ENCODE data around the gene TIMM21.

The TIMM21 gene

DNA sequence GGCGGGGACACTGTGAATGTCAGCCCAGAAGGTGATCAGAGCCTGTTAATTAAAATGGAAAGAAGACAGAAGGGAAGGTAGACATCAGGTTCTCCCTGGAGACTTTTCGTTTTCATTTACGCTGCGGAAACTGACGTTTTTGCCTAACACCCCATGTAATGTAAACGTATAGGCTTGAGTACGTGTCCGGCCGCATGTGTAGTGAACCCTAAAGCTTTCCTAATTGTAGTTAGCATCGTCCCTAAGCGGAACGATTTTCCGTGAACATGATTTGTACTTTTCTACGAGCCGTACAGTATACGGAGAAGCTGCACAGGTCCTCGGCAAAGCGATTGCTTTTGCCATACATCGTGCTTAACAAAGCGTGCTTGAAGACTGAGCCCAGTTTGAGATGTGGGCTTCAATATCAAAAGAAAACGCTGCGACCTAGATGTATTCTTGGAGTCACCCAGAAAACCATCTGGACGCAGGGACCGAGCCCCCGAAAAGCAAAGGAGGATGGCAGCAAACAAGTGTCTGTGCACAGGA, 284 bp downstream of the TIMM21 start:
- no peak for DNase-seq

DNA sequence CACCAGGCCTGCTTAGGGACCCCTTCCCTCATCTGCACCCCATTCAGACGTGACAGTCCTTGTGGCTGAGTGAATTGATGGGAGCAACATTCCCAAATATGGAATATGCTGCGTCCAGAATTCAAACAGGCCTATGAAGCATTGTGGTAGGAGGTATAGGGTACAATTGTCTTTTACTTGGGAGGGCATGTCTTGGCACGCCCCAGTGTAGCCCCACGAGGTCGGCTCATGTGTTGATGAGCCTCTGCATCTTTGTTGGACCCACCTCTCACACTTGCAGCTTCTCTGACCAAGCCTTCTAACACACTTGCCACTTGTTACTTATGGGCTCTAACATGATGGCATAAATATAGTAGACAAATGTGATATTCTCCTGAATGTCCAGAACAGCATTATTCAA, 1.6 kb downstream of the TIMM21 start:
- DNase-seq: no peak

DNA sequence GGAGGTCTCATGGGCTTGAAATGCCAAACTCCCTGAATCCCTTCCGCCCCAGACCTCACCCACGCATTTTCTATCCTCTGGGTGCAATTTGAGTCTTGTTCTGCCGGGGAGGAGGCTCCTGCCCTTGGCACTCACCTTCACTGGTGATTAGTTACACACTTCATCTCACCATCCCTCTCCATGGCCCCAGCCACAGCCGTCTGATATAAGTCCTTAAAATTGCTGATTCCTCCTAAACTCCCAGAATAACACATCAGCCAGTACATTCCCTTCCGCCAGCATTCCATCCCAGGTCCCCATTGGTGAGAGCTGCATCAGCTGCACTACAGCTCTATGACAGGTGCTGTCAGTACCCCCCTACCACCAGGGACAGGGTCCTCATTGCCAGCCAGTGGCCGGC, 3.9 kb downstream of the TIMM21 start:
- no peak for DNase-seq

DNA sequence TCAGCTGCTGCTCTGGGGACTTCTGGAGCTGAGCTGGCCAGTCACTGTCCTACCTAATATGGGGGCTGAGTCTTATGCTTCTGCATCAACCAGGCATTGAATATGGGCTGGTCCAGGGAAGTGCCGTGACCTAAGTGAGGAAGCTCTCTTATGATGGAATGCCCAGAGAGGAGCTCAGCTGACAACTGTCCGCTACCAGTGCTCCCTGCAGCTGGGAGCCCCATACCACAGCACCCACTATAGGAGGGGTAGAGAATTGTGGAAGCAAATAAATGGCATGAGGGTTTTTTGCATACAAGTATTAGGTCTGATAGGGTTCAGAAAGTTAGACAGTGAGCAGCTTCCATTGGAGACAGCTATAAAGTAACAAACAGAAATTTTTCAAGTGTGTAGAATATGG, 4.5 kb downstream of the TIMM21 start:
- no peak for DNase-seq

DNA sequence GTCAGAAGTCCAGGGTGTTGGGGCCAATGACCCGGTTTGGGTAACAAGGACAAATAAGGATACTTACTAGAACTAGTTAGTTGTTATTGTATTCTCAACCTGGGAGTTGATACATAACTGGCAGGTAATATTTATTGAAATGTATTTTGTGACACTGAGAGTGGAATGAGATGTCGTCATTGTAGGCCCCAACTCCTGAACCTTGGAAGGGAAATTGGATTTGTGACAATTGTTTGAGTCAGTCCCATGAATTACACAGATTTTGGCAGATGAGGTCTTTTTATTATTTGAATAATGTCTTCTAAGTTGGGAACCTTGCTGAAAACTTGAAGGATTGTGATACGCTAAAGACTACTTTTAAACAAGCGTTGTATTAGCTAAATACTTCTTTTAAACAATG, 5.1 kb downstream of the TIMM21 start:
- DNase-seq: no peak

- DNase-seq: no peak
Measured at GRCh38 chr18:74153793-74154192, 5.5 kb downstream of the TIMM21 start.

GRCh38 chr18:74154716-74155115, 6.4 kb downstream of the TIMM21 start:
- no peak for DNase-seq

GRCh38 chr18:74155276-74155675, 7.0 kb downstream of the TIMM21 start:
- no peak for DNase-seq

- DNase-seq: no peak
Measured at GRCh38 chr18:74163019-74163660, 14.8 kb downstream of the TIMM21 start.

- no peak for DNase-seq
Measured at GRCh38 chr18:74166386-74166785, 18.1 kb downstream of the TIMM21 start.

DNA sequence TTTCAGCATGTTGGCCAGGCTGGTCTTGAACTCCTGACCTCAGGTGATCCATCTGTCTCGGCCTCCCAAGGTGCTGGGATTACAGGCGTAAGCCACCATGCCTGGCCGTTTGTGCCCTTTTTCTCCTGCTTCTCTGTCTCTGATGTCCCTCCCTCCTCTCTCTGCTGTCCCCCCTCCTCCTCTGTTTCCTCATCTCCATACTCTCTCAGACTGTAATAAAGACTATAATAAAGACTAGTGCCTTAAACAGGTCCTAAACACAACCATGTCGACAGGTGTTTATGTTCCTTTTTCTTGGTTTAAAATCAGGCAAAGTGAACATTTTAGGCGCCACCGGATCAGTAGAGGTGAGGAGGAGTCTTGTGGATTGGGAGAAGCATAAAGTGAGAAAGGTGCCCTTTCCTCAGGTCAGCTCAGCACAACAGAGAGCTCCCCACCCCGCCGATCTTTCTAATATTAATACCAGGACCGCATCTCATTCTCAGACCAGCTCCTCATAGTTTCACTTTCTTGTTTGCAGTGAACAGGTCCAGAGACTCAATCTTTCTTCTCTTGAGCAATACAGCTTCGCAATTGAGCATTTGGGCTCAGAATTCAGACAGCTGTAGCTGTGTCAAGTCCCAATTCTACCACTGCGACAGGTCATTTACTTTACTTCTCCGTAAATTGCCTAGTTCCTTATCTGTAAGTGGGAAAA, 23.7 kb downstream of the TIMM21 start:
- no peak for DNase-seq

GRCh38 chr18:74172697-74173433, 24.5 kb downstream of the TIMM21 start:
- no peak for DNase-seq

- no peak for DNase-seq
Measured at GRCh38 chr18:74173434-74173750, 25.1 kb downstream of the TIMM21 start.

GRCh38 chr18:74175658-74176057, 27.3 kb downstream of the TIMM21 start:
- DNase-seq: no peak

- DNase-seq: no peak
Measured at GRCh38 chr18:74178884-74179283, 30.6 kb downstream of the TIMM21 start.

DNA sequence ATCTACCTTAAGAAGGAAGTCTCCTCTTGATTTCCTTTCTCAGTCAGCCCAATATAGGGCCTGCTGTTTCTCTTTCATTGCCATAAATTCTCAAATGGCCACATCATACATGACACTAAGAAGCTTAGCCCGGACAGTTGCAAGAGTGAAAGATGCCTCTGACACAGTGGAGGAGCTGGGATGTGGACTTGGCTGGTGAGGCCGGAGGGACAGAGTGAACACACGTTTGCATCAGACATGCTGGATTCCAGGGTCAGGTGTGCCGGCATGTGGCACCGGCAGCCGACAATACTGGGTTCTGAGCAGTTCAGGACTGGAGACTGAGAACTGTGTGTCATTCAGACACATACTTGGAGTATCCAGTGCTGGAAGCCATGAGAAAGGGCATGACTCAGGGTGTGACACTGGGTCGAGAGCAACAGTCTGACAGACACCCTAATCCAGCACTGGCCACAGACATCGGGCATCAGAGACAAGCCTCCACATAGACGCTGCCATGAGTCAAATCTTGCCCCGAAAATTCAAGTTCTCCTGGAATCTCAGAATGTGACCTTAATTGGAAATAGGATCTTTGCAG, 31.4 kb downstream of the TIMM21 start:
- no peak for DNase-seq

DNA sequence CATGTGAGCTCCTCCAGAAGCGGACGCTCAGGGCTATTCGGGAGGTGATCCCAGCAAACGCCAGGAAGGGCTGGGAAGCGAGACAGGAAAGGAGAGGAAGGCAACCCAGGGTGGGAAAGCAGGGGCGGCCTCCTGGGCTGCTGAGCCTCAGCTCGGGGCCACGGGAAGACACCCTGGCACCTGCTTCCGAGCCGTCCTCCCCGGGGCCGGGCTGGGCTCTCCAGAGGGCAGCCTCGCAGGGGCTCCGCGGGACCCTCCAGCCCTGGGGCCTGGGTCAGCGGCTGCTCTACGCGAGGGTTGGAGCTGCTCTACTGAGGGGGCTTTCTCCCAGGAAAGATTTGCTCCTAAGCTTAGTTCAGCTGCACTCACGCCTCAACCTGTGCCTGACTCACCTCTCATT, 34.0 kb downstream of the TIMM21 start:
- DNase-seq: no peak

DNA sequence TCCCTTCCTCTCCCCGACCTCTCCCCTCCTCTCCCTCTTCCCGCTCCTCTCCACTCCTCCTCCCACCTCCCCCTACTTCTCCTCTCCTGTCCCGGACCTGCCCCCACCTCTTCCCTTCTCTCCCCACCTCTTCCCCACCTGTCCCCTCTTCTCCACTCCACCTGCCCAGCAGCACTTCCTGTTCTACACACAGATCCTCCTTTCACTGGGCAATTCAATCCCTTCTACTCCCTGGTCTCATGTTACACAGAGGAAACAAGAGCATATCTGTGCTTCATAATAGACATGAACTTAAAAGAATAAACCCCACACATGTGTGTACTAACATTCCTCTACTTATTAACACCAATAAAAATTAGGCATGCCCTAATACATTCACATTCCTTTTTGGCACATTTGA, 34.8 kb downstream of the TIMM21 start:
- no peak for DNase-seq

DNA sequence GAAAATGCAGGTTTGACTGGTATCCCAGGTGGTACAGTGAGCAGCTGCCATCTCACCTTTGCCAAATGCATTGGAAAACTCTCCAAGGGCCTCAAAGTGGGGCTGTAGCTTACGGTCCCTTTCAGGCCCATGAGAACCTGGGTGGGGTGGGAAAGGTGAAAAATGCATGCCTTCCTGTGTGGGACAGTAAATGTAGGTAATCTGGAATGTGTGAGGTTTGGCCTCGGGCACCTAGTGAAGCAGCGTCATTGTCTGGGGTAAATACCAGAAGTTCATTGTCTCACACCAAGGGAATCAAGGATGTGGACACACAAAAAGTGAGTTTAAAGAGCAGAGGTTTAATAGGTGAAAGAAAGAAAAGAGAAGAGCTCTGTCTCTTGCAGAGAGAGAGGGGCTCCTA, 36.6 kb downstream of the TIMM21 start:
- no peak for DNase-seq

GRCh38 chr18:74185860-74186259, 37.5 kb downstream of the TIMM21 start:
- DNase-seq: no peak

DNA sequence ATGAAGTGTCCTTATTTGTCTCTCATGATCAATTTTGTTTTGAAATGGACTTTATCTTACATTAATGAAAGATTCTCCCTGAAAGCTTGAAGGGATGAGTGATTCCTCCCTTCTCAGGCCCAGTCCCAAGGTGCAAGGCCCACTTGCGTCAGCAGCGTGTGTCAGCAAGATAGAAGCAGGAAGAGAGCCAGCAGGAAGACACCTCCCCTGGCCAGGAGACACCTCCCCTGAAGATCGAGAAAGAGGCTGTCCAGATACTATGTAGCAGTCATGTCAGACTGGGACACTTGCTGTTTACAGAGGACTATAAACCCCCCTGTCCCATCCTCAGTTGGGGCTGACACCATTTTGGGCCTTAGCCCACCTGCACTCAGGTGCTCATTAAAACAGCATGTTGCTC, 38.3 kb downstream of the TIMM21 start:
- DNase-seq: no peak

- no peak for DNase-seq
Measured at GRCh38 chr18:74190086-74190485, 41.8 kb downstream of the TIMM21 start.

- no peak for DNase-seq
Measured at GRCh38 chr18:74191577-74191976, 43.3 kb downstream of the TIMM21 start.

- DNase-seq: no peak
Measured at GRCh38 chr18:74194691-74195090, 46.4 kb downstream of the TIMM21 start.

All from left hindlimb (tissue), 1 donor.